ENCODE measurements around the gene KDM6A.

The KDM6A gene

GRCh38 chrX:44904542-44905115, 31.6 kb downstream of the KDM6A start:
- Histone ChIP-seq H3K27ac (peak overlapping the region; percentile 81), H3K4me3 (IDR thresholded peaks at IDR 0.05; ENCODE audit: insufficient read depth, low read depth, low read length) (no peak overlapping the region), H3K79me2 (ENCODE audit: insufficient read depth, low read depth) (peaks cover 100% of the 10 kb centered on the region), H4K20me1 (ENCODE audit: insufficient read depth) (peaks cover 6% of the 10 kb centered on the region; the same call in 1 of the 2 replicates), H3K27me3 (ENCODE audit: insufficient read depth, low read depth) (no peaks in the 10 kb centered on the region), H2AFZ (ENCODE audit: low read depth) (no peak overlapping the region), H3K36me3 (ENCODE audit: insufficient read depth) (no peaks in the 10 kb centered on the region), H3K4me2 (peak overlapping the region; percentile 71), H3K4me1 (ENCODE audit: low read depth, poor library complexity, severe bottlenecking) (peaks cover 44% of the 10 kb centered on the region), H3K9ac (peak overlapping the region; percentile 36; the same call in 1 of the 2 replicates)
- 0 out of 2 replicates have a peak, but pooled peaks have one; percentile 28 for TF ChIP-seq CTCF (conservative IDR thresholded peaks at IDR 0.05; ENCODE audit: low read depth, low read length)

GRCh38 chrX:44906041-44906440, 33.1 kb downstream of the KDM6A start:
- no peak overlapping the region for H2AFZ ChIP-seq (ENCODE audit: low read depth)
- no peak overlapping the region for H3K4me3 ChIP-seq (IDR thresholded peaks at IDR 0.05; ENCODE audit: insufficient read depth, low read depth, low read length)
- no peaks in the 10 kb centered on the region for H3K36me3 ChIP-seq (ENCODE audit: insufficient read depth)
- H3K4me2 ChIP-seq: no peak overlapping the region
- peaks cover 94% of the 10 kb centered on the region for H3K79me2 ChIP-seq (ENCODE audit: insufficient read depth, low read depth)
- TF ChIP-seq CTCF (conservative IDR thresholded peaks at IDR 0.05; ENCODE audit: low read depth, low read length): no peak
- peaks cover 37% of the 10 kb centered on the region for H3K4me1 ChIP-seq (ENCODE audit: low read depth, poor library complexity, severe bottlenecking)
- no peaks in the 10 kb centered on the region for H3K27me3 ChIP-seq (ENCODE audit: insufficient read depth, low read depth)
- H3K9ac ChIP-seq: no peak overlapping the region
- peaks cover 6% of the 10 kb centered on the region; the same call in 1 of the 2 replicates for H4K20me1 ChIP-seq (ENCODE audit: insufficient read depth)
- no peak overlapping the region for H3K27ac ChIP-seq

- no peak for TF ChIP-seq CTCF (conservative IDR thresholded peaks at IDR 0.05; ENCODE audit: low read depth, low read length)
- peaks cover 89% of the 10 kb centered on the region for H3K79me2 ChIP-seq (ENCODE audit: insufficient read depth, low read depth)
- no peak overlapping the region for H3K4me3 ChIP-seq (IDR thresholded peaks at IDR 0.05; ENCODE audit: insufficient read depth, low read depth, low read length)
- H3K36me3 ChIP-seq (ENCODE audit: insufficient read depth): no peaks in the 10 kb centered on the region
- no peak overlapping the region for H3K27ac ChIP-seq
- no peaks in the 10 kb centered on the region for H3K27me3 ChIP-seq (ENCODE audit: insufficient read depth, low read depth)
- no peak overlapping the region for H3K4me2 ChIP-seq
- H3K4me1 ChIP-seq (ENCODE audit: low read depth, poor library complexity, severe bottlenecking): peaks cover 37% of the 10 kb centered on the region
- peaks cover 6% of the 10 kb centered on the region; the same call in 1 of the 2 replicates for H4K20me1 ChIP-seq (ENCODE audit: insufficient read depth)
- H3K9ac ChIP-seq: no peak overlapping the region
- H2AFZ ChIP-seq (ENCODE audit: low read depth): no peak overlapping the region
These were observed 33.6 kb downstream of the KDM6A start for GRCh38 chrX:44906542-44906941.

- H3K27me3 ChIP-seq (ENCODE audit: insufficient read depth, low read depth): no peaks in the 10 kb centered on the region
- H3K9ac ChIP-seq: no peak overlapping the region
- H3K4me3 ChIP-seq (IDR thresholded peaks at IDR 0.05; ENCODE audit: insufficient read depth, low read depth, low read length): no peak overlapping the region
- no peak for TF ChIP-seq CTCF (conservative IDR thresholded peaks at IDR 0.05; ENCODE audit: low read depth, low read length)
- no peak overlapping the region for H2AFZ ChIP-seq (ENCODE audit: low read depth)
- no peaks in the 10 kb centered on the region for H3K36me3 ChIP-seq (ENCODE audit: insufficient read depth)
- H3K27ac ChIP-seq: no peak overlapping the region
- peaks cover 6% of the 10 kb centered on the region; the same call in 1 of the 2 replicates for H4K20me1 ChIP-seq (ENCODE audit: insufficient read depth)
- H3K4me1 ChIP-seq (ENCODE audit: low read depth, poor library complexity, severe bottlenecking): peaks cover 30% of the 10 kb centered on the region
- no peak overlapping the region for H3K4me2 ChIP-seq
- peaks cover 85% of the 10 kb centered on the region for H3K79me2 ChIP-seq (ENCODE audit: insufficient read depth, low read depth)
These were observed 35.2 kb downstream of the KDM6A start for GRCh38 chrX:44908153-44908552.

All from KMS-11 (cell line).